ENCODE data around the gene GLI2. TPM values are rescaled to one million over a fixed set of nuclear protein-coding genes. Genes with fewer than 3 reads are reported as not detected.

The GLI2 gene
- polyA plus RNA-seq, 2 of the 4 experiments (the other 2 are of a cell fraction), result 5.6 to 12.5 TPM

GRCh38 chr2:120711694-120712093 is 24.0 kb upstream of the GLI2 start:
- no peaks in the 10 kb centered on the region for H3K4me1 ChIP-seq
- no peak for FAIRE-seq
- TF ChIP-seq POLR2AphosphoS2 (conservative IDR thresholded peaks at IDR 0.05; ENCODE audit: low read length) (no peak), ZFP36 (IDR thresholded peaks at IDR 0.05; ENCODE audit: borderline replicate concordance, partially characterized antibody) (peak; percentile 58)
- H3K4me2 ChIP-seq, result no peak overlapping the region
- CTCF ChIA-PET, result interaction anchor here (1.0 to 6.7 kb wide), 7 partner anchors 10 to 586 kb away, joined by 3 to 43 read pairs (median 4); no protein-coding TSS in a partner anchor
- ATAC-seq, result no peak
- 78% methylated on average over 5 of the region's 5 CpGs for WGBS (ENCODE audit: missing lambda C conversion rate)
- H3K9me3 ChIP-seq, result no peaks in the 10 kb centered on the region
- no peak for DNase-seq (ENCODE audit: low read depth in 1 of 2, low spot score in 1 of 2)
- H3K27ac ChIP-seq, result no peak overlapping the region
- POLR2A ChIA-PET, result no interaction called here
- no peak overlapping the region for H3K4me3 ChIP-seq

DNA sequence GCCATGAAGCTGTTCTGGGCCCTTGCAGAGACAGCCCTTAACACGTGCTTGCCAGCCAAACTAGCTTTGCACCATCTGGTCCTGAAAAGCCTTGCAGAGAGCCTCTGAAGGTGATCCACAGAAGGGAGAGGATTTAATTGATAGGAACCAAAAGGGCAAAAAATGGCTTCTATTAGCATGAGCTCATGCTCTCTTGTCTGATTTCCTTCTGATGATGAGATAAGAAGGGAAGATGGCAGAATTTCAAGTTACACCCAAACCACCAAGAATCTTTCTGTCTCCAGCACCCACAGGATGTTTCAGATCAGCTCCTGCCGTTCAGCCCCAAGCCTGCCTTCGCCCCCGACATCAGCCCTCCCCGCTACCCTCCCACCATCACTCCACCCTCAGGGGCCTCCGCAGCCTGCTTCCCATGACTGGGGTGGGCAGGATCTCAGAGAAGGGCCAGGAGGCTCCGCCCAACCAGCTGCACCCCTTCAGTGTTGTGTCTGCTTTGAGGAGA is 23.4 kb upstream of the GLI2 start:
- Histone ChIP-seq H3K9me3 (no peaks in the 10 kb centered on the region), H3K4me3 (no peak overlapping the region), H3K4me2 (no peak overlapping the region), H3K27ac (no peak overlapping the region), H3K4me1 (no peaks in the 10 kb centered on the region)
- FAIRE-seq (no peak), DNase-seq (ENCODE audit: low read depth in 1 of 2, low spot score in 1 of 2) (no peak), ATAC-seq (no peak)
- TF ChIP-seq POLR2AphosphoS2 (conservative IDR thresholded peaks at IDR 0.05; ENCODE audit: low read length), result no peak
- no peak for TF ChIP-seq CEBPB (IDR thresholded peaks at IDR 0.05)
- no peak for TF ChIP-seq FOSL2 (IDR thresholded peaks at IDR 0.05)
- no peak for TF ChIP-seq FOSL2 (CRISPR knock-in tag; IDR thresholded peaks at IDR 0.05)
- 85% methylated on average over 7 of the region's 7 CpGs for WGBS (ENCODE audit: missing lambda C conversion rate)
- ChIA-PET POLR2A (no interaction called here), CTCF (interaction anchor here (0.9 to 2.3 kb wide), 7 partner anchors 9 to 585 kb away, joined by 3 to 10 read pairs (median 4); partner anchors contain the start of gene GLI2)

- Histone ChIP-seq H3K27ac (no peak overlapping the region), H3K4me2 (no peak overlapping the region), H3K9me3 (no peaks in the 10 kb centered on the region), H3K4me1 (no peaks in the 10 kb centered on the region), H3K4me3 (no peak overlapping the region)
- WGBS (ENCODE audit: missing lambda C conversion rate), result 81% methylated on average over 8 of the region's 8 CpGs
- no peak for DNase-seq (ENCODE audit: low read depth in 1 of 2, low spot score in 1 of 2)
- ChIA-PET CTCF (interaction anchor here (0.9 to 1.5 kb wide), 4 partner anchors 11 to 356 kb away, joined by 3 to 4 read pairs (median 3); no protein-coding TSS in a partner anchor), POLR2A (no interaction called here)
- FAIRE-seq, result no peak
- TF ChIP-seq CEBPB (IDR thresholded peaks at IDR 0.05) (no peak), ESRRA (IDR thresholded peaks at IDR 0.05; ENCODE audit: borderline replicate concordance, low read length) (no peak), NPAS2 (CRISPR knock-in tag; IDR thresholded peaks at IDR 0.05; ENCODE audit: borderline replicate concordance) (no peak), SMC3 (IDR thresholded peaks at IDR 0.05) (no peak), FOSB (CRISPR knock-in tag; IDR thresholded peaks at IDR 0.05) (no peak), JUN (IDR thresholded peaks at IDR 0.05) (no peak), MAFK (IDR thresholded peaks at IDR 0.05; ENCODE audit: partially characterized antibody) (no peak), CHD4 (IDR thresholded peaks at IDR 0.05; ENCODE audit: borderline replicate concordance) (no peak), ATOH8 (CRISPR knock-in tag; IDR thresholded peaks at IDR 0.05; ENCODE audit: low read depth) (no peak)
- TF ChIP-seq, protein P1, sequence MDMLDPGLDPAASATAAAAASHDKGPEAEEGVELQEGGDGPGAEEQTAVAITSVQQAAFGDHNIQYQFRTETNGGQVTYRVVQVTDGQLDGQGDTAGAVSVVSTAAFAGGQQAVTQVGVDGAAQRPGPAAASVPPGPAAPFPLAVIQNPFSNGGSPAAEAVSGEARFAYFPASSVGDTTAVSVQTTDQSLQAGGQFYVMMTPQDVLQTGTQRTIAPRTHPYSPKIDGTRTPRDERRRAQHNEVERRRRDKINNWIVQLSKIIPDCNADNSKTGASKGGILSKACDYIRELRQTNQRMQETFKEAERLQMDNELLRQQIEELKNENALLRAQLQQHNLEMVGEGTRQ (IDR thresholded peaks at IDR 0.05), result no peak
- TF ChIP-seq, protein P2, sequence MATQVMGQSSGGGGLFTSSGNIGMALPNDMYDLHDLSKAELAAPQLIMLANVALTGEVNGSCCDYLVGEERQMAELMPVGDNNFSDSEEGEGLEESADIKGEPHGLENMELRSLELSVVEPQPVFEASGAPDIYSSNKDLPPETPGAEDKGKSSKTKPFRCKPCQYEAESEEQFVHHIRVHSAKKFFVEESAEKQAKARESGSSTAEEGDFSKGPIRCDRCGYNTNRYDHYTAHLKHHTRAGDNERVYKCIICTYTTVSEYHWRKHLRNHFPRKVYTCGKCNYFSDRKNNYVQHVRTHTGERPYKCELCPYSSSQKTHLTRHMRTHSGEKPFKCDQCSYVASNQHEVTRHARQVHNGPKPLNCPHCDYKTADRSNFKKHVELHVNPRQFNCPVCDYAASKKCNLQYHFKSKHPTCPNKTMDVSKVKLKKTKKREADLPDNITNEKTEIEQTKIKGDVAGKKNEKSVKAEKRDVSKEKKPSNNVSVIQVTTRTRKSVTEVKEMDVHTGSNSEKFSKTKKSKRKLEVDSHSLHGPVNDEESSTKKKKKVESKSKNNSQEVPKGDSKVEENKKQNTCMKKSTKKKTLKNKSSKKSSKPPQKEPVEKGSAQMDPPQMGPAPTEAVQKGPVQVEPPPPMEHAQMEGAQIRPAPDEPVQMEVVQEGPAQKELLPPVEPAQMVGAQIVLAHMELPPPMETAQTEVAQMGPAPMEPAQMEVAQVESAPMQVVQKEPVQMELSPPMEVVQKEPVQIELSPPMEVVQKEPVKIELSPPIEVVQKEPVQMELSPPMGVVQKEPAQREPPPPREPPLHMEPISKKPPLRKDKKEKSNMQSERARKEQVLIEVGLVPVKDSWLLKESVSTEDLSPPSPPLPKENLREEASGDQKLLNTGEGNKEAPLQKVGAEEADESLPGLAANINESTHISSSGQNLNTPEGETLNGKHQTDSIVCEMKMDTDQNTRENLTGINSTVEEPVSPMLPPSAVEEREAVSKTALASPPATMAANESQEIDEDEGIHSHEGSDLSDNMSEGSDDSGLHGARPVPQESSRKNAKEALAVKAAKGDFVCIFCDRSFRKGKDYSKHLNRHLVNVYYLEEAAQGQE (IDR thresholded peaks at IDR 0.05), result no peak
- no peak for ATAC-seq
Observed at GRCh38 chr2:120715353-120715752, 20.3 kb upstream of the GLI2 start.

Data from A549 (cell line).